ENCODE data around the gene PRAMEF12. TPM values are rescaled to one million over a fixed set of nuclear protein-coding genes. Genes with fewer than 3 reads are reported as not detected.
A peak's percentile ranks its signal among the peaks of the same experiment; 100 is the strongest.

PRAMEF12 gene
- total and polyA plus RNA-seq, 5 donors from 2014 or later, result not detected

- no peak overlapping the region for H3K27ac ChIP-seq (ENCODE audit: insufficient read depth, low read length, poor library complexity, severe bottlenecking)
- Mint-ChIP-seq H3K4me1 (no peaks in the 10 kb centered on the region), H3K9me3 (peaks cover 2 to 34% (median 14%) of the 10 kb centered on the region in 7 donors), H3K36me3 (no peaks in the 10 kb centered on the region), H3K4me3 (no peak overlapping the region), H3K27ac (no peak overlapping the region), H3K27me3 (peaks cover 44% of the 10 kb centered on the region)
- no peak for ATAC-seq (ENCODE audit: low read depth in 2 of 2)
- DNase-seq, result no peak
- no peak overlapping the region for H3K4me3 ChIP-seq (ENCODE audit: low read depth, low read length)
- peaks cover 24 to 26% of the 10 kb centered on the region in 2 experiments for H3K9me3 ChIP-seq (ENCODE audit: control insufficient read depth in 2 of 2, low read length in 2 of 2)
- no peaks in the 10 kb centered on the region for H3K36me3 ChIP-seq (ENCODE audit: control insufficient read depth, insufficient read depth, low read length)
- H3K27me3 ChIP-seq (ENCODE audit: control insufficient read depth, insufficient read depth, low read length), result peaks cover 19% of the 10 kb centered on the region
- H3K4me1 ChIP-seq (ENCODE audit: control insufficient read depth, insufficient read depth, low read length, poor library complexity, severe bottlenecking), result no peaks in the 10 kb centered on the region
These were observed 28.2 kb upstream of the PRAMEF12 start for GRCh38 chr1:12745126-12745991.

- Mint-ChIP-seq H3K4me1 (no peaks in the 10 kb centered on the region), H3K27ac (no peak within 1 kb of the TSS), H3K9me3 (peaks cover 5 to 34% (median 16%) of the 10 kb centered on the region in 7 donors), H3K27me3 (peaks cover 47% of the 10 kb centered on the region), H3K4me3 (peak within 1 kb of the TSS in 1 of 4 donors; percentile 58), H3K36me3 (no peaks in the 10 kb centered on the region)
- DNase-seq (no peak), ATAC-seq (ENCODE audit: low read depth in 2 of 2) (no peak)
- Histone ChIP-seq H3K4me3 (ENCODE audit: low read depth, low read length) (no peak within 1 kb of the TSS), H3K9me3 (ENCODE audit: control insufficient read depth in 2 of 2, low read length in 2 of 2) (peaks cover 24 to 29% of the 10 kb centered on the region in 2 experiments), H3K27ac (ENCODE audit: insufficient read depth, low read length, poor library complexity, severe bottlenecking) (no peak within 1 kb of the TSS), H3K36me3 (ENCODE audit: control insufficient read depth, insufficient read depth, low read length) (no peaks in the 10 kb centered on the region), H3K4me1 (ENCODE audit: control insufficient read depth, insufficient read depth, low read length, poor library complexity, severe bottlenecking) (no peaks in the 10 kb centered on the region), H3K27me3 (ENCODE audit: control insufficient read depth, insufficient read depth, low read length) (peaks cover 22% of the 10 kb centered on the region)
These were observed 27.6 kb upstream of the PRAMEF12 start, which contains the start of gene CFAP107 for GRCh38 chr1:12745992-12746323. Gene CFAP107, plus strand, starts transcription at chr1:12746200. Its CDS starts 231 bp downstream, at chr1:12746431.

GRCh38 chr1:12748778-12749355, 24.7 kb upstream of the PRAMEF12 start:
- Histone ChIP-seq H3K4me3 (ENCODE audit: low read depth, low read length) (no peak overlapping the region), H3K27me3 (ENCODE audit: control insufficient read depth, insufficient read depth, low read length) (peaks cover 21% of the 10 kb centered on the region), H3K4me1 (ENCODE audit: control insufficient read depth, insufficient read depth, low read length, poor library complexity, severe bottlenecking) (no peaks in the 10 kb centered on the region), H3K36me3 (ENCODE audit: control insufficient read depth, insufficient read depth, low read length) (no peaks in the 10 kb centered on the region), H3K27ac (ENCODE audit: insufficient read depth, low read length, poor library complexity, severe bottlenecking) (no peak overlapping the region), H3K9me3 (ENCODE audit: control insufficient read depth in 2 of 2, low read length in 2 of 2) (peaks cover 24 to 29% of the 10 kb centered on the region in 2 experiments)
- Mint-ChIP-seq H3K4me1 (no peaks in the 10 kb centered on the region), H3K4me3 (no peak overlapping the region), H3K27me3 (peaks cover 52% of the 10 kb centered on the region), H3K9me3 (peaks cover 5 to 34% (median 16%) of the 10 kb centered on the region in 7 donors), H3K27ac (no peak overlapping the region), H3K36me3 (no peaks in the 10 kb centered on the region)
- DNase-seq (no peak), ATAC-seq (ENCODE audit: low read depth in 2 of 2) (no peak)

GRCh38 chr1:12754738-12755137, 18.8 kb upstream of the PRAMEF12 start:
- peaks cover 22% of the 10 kb centered on the region for H3K27me3 Mint-ChIP-seq
- ATAC-seq (ENCODE audit: low read depth in 2 of 2) (no peak), DNase-seq (no peak)
- Histone ChIP-seq H3K4me1 (ENCODE audit: control insufficient read depth, insufficient read depth, low read length, poor library complexity, severe bottlenecking) (no peaks in the 10 kb centered on the region), H3K27ac (ENCODE audit: insufficient read depth, low read length, poor library complexity, severe bottlenecking) (no peak overlapping the region), H3K9me3 (ENCODE audit: control insufficient read depth in 2 of 2, low read length in 2 of 2) (peaks cover 4% of the 10 kb centered on the region in 2 experiments), H3K4me3 (ENCODE audit: low read depth, low read length) (no peak overlapping the region), H3K36me3 (ENCODE audit: control insufficient read depth, insufficient read depth, low read length) (no peaks in the 10 kb centered on the region), H3K27me3 (ENCODE audit: control insufficient read depth, insufficient read depth, low read length) (peaks cover 9% of the 10 kb centered on the region)
- H3K27ac Mint-ChIP-seq, result no peak overlapping the region
- peaks cover 0 to 9% (median 5%) of the 10 kb centered on the region in 7 donors for H3K9me3 Mint-ChIP-seq
- H3K4me3 Mint-ChIP-seq, result no peak overlapping the region
- no peaks in the 10 kb centered on the region for H3K4me1 Mint-ChIP-seq
- no peaks in the 10 kb centered on the region for H3K36me3 Mint-ChIP-seq

- Mint-ChIP-seq H3K36me3 (no peaks in the 10 kb centered on the region), H3K9me3 (no peaks in the 10 kb centered on the region), H3K4me3 (no peak overlapping the region), H3K27me3 (peaks cover 10% of the 10 kb centered on the region), H3K4me1 (no peaks in the 10 kb centered on the region), H3K27ac (no peak overlapping the region)
- Histone ChIP-seq H3K36me3 (ENCODE audit: control insufficient read depth, insufficient read depth, low read length) (no peaks in the 10 kb centered on the region), H3K9me3 (ENCODE audit: control insufficient read depth in 2 of 2, low read length in 2 of 2) (no peaks in the 10 kb centered on the region), H3K4me3 (ENCODE audit: low read depth, low read length) (no peak overlapping the region), H3K27ac (ENCODE audit: insufficient read depth, low read length, poor library complexity, severe bottlenecking) (no peak overlapping the region), H3K27me3 (ENCODE audit: control insufficient read depth, insufficient read depth, low read length) (peaks cover 5% of the 10 kb centered on the region), H3K4me1 (ENCODE audit: control insufficient read depth, insufficient read depth, low read length, poor library complexity, severe bottlenecking) (no peaks in the 10 kb centered on the region)
- DNase-seq (no peak), ATAC-seq (ENCODE audit: low read depth in 2 of 2) (no peak)
These were observed 17.3 kb upstream of the PRAMEF12 start for GRCh38 chr1:12756273-12756672.

- DNase-seq (no peak), ATAC-seq (ENCODE audit: low read depth in 2 of 2) (no peak)
- H3K27ac ChIP-seq (ENCODE audit: insufficient read depth, low read length, poor library complexity, severe bottlenecking), result no peak overlapping the region
These were observed 16.6 kb upstream of the PRAMEF12 start for GRCh38 chr1:12756768-12757413.

GRCh38 chr1:12757836-12758235, 15.7 kb upstream of the PRAMEF12 start:
- no peaks in the 10 kb centered on the region for H3K9me3 Mint-ChIP-seq
- no peaks in the 10 kb centered on the region for H3K36me3 Mint-ChIP-seq
- Histone ChIP-seq H3K4me3 (ENCODE audit: low read depth, low read length) (no peak overlapping the region), H3K36me3 (ENCODE audit: control insufficient read depth, insufficient read depth, low read length) (no peaks in the 10 kb centered on the region), H3K27me3 (ENCODE audit: control insufficient read depth, insufficient read depth, low read length) (peaks cover 5% of the 10 kb centered on the region), H3K4me1 (ENCODE audit: control insufficient read depth, insufficient read depth, low read length, poor library complexity, severe bottlenecking) (no peaks in the 10 kb centered on the region), H3K27ac (ENCODE audit: insufficient read depth, low read length, poor library complexity, severe bottlenecking) (no peak overlapping the region), H3K9me3 (ENCODE audit: control insufficient read depth in 2 of 2, low read length in 2 of 2) (no peaks in the 10 kb centered on the region)
- H3K4me3 Mint-ChIP-seq, result no peak overlapping the region
- ATAC-seq (ENCODE audit: low read depth in 2 of 2), result no peak
- H3K27me3 Mint-ChIP-seq, result peaks cover 8% of the 10 kb centered on the region
- H3K4me1 Mint-ChIP-seq, result no peaks in the 10 kb centered on the region
- H3K27ac Mint-ChIP-seq, result peak overlapping the region in 1 of 3 donors; percentile 78
- no peak for DNase-seq

More at GRCh38 chr1:12756768-12757413, 16.6 kb upstream of the PRAMEF12 start:
- H3K36me3 Mint-ChIP-seq, result no peaks in the 10 kb centered on the region
- Histone ChIP-seq H3K4me1 (ENCODE audit: control insufficient read depth, insufficient read depth, low read length, poor library complexity, severe bottlenecking) (no peaks in the 10 kb centered on the region), H3K9me3 (ENCODE audit: control insufficient read depth in 2 of 2, low read length in 2 of 2) (no peaks in the 10 kb centered on the region), H3K27me3 (ENCODE audit: control insufficient read depth, insufficient read depth, low read length) (peaks cover 5% of the 10 kb centered on the region), H3K4me3 (ENCODE audit: low read depth, low read length) (no peak overlapping the region), H3K36me3 (ENCODE audit: control insufficient read depth, insufficient read depth, low read length) (no peaks in the 10 kb centered on the region)
- peak overlapping the region in 1 of 4 donors; percentile 35 for H3K4me3 Mint-ChIP-seq
- H3K27ac Mint-ChIP-seq, result no peak overlapping the region
- H3K27me3 Mint-ChIP-seq, result peaks cover 10% of the 10 kb centered on the region
- H3K4me1 Mint-ChIP-seq, result no peaks in the 10 kb centered on the region
- no peaks in the 10 kb centered on the region for H3K9me3 Mint-ChIP-seq

Measured in CD4-positive, CD25-positive, alpha-beta regulatory T cell (primary cell).